Measurements from ENCODE around the gene PRKCQ. TPM values are rescaled to one million over a fixed set of nuclear protein-coding genes. Genes with fewer than 3 reads are reported as not detected.

The PRKCQ gene
- total RNA-seq, 4 donors from 2014 or later: 1.8 to 11.6 (median 3.7) TPM

DNA sequence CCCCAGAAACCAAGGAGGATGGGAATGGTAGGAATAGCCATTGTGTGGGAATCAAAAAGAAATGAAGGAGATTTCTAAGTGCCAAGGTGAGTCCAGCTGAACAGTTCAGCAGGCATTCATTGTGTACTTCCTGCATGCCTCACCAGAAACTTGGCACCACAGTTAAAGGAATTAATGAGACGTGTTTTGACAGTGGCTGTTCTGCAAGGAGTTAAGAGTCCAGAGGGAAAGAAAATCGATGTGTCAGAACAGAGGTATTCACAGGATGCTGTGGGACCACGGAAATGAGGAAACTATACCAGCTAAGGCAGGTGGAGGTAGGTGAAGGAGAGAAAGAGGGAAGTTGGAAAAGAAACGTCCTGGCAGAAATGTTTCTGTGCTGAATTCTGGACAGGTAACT is 78.1 kb downstream of the PRKCQ start:
- Histone ChIP-seq H3K36me3 (no peaks in the 10 kb centered on the region), H3K27ac (no peak overlapping the region), H3K4me1 (no peaks in the 10 kb centered on the region), H3K27me3 (no peaks in the 10 kb centered on the region), H3K4me3 (no peak overlapping the region), H3K9me3 (no peaks in the 10 kb centered on the region)
- TF ChIP-seq, protein P1, sequence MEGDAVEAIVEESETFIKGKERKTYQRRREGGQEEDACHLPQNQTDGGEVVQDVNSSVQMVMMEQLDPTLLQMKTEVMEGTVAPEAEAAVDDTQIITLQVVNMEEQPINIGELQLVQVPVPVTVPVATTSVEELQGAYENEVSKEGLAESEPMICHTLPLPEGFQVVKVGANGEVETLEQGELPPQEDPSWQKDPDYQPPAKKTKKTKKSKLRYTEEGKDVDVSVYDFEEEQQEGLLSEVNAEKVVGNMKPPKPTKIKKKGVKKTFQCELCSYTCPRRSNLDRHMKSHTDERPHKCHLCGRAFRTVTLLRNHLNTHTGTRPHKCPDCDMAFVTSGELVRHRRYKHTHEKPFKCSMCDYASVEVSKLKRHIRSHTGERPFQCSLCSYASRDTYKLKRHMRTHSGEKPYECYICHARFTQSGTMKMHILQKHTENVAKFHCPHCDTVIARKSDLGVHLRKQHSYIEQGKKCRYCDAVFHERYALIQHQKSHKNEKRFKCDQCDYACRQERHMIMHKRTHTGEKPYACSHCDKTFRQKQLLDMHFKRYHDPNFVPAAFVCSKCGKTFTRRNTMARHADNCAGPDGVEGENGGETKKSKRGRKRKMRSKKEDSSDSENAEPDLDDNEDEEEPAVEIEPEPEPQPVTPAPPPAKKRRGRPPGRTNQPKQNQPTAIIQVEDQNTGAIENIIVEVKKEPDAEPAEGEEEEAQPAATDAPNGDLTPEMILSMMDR (IDR thresholded peaks at IDR 0.05): no peak
- no peak for TF ChIP-seq POLR2A (IDR thresholded peaks at IDR 0.05)
- no peak for DNase-seq

DNA sequence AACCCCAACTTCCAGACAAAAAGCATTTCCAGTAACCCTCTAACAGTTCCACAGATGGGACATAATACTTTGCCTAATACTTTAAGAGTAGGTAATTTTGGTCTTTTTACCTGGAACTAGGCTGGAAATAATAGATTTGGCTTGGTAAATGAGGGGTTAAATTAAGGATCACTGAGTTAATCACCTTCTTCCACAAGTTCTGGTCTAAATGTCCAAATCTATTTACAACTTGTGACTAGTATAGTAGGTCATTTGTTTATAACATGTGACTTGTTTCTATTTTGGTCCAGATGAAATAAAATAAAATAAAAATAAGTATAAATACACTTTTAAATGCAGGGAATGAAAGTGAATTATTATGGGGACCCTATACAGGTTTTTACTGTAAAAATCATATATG is 80.1 kb downstream of the PRKCQ start:
- TF ChIP-seq, protein P1 (IDR thresholded peaks at IDR 0.05): no peak
- TF ChIP-seq POLR2A (IDR thresholded peaks at IDR 0.05): no peak
- Histone ChIP-seq H3K4me3 (no peak overlapping the region), H3K27me3 (no peaks in the 10 kb centered on the region), H3K4me1 (no peaks in the 10 kb centered on the region), H3K9me3 (no peaks in the 10 kb centered on the region), H3K27ac (no peak overlapping the region), H3K36me3 (no peaks in the 10 kb centered on the region)
- DNase-seq: no peak

DNA sequence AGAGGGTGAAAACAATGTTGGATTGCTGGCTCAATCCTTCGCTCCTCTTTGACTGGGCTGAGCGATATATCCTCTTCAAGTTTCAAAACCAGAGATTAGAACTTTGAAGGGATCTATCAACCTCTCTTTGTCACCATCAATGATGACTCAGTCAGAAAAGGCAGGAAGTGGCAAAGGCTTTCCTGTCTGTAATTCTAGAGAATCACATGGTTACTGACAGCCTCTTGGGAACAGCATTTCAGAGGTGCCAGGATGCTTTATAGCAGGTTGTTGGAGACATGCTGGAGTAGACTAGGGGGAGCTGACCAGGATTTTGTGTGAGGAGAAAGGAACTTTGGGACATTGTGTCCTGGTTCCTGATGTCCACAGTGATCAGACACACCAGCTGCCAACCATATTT is 81.3 kb downstream of the PRKCQ start:
- Histone ChIP-seq H3K27ac (peak overlapping the region in 2 of 4 donors; percentile 13 to 53), H3K4me3 (no peak overlapping the region), H3K27me3 (no peaks in the 10 kb centered on the region), H3K4me1 (no peaks in the 10 kb centered on the region), H3K9me3 (no peaks in the 10 kb centered on the region), H3K36me3 (no peaks in the 10 kb centered on the region)
- DNase-seq: peak in 2 of 3 donors; percentile 28 to 56
- TF ChIP-seq, protein P1 (IDR thresholded peaks at IDR 0.05): no peak
- no peak for TF ChIP-seq POLR2A (IDR thresholded peaks at IDR 0.05)

- Histone ChIP-seq H3K9me3 (no peaks in the 10 kb centered on the region), H3K27me3 (no peaks in the 10 kb centered on the region), H3K36me3 (no peaks in the 10 kb centered on the region), H3K4me1 (no peaks in the 10 kb centered on the region), H3K4me3 (no peak overlapping the region), H3K27ac (no peak overlapping the region)
- TF ChIP-seq, protein P1 (IDR thresholded peaks at IDR 0.05): no peak
- TF ChIP-seq POLR2A (IDR thresholded peaks at IDR 0.05): no peak
- DNase-seq: no peak
These were observed 82.5 kb downstream of the PRKCQ start for GRCh38 chr10:6497620-6498019.

GRCh38 chr10:6494936-6495592 is 85.0 kb downstream of the PRKCQ start:
- Histone ChIP-seq H3K4me3 (peak overlapping the region in 1 of 4 donors; percentile 14), H3K4me1 (no peaks in the 10 kb centered on the region), H3K27ac (peak overlapping the region; percentile 34 to 63 (median 54)), H3K9me3 (no peaks in the 10 kb centered on the region), H3K27me3 (no peaks in the 10 kb centered on the region), H3K36me3 (no peaks in the 10 kb centered on the region)
- TF ChIP-seq, protein P1 (IDR thresholded peaks at IDR 0.05): no peak
- TF ChIP-seq POLR2A (IDR thresholded peaks at IDR 0.05): no peak
- peak in 2 of 3 donors; percentile 36 to 61 for DNase-seq

Measured in Peyer's patch (tissue), 4 donors.